Esophagus (tissue), 2 donors: Measurements from ENCODE around the gene PRKN. TPM values are rescaled to one million over a fixed set of nuclear protein-coding genes. Genes with fewer than 3 reads are reported as not detected.

Source experiments
- H3K27ac ChIP-seq, 2 donors: one replicate each; pipeline ENCODE4 v1.5.1; 2013; ENCODE audit warnings: low read depth in 2 of 2, mild to moderate bottlenecking in 2 of 2, inconsistent platforms in 1 of 2, low read length in 1 of 2, moderate library complexity in 1 of 2
- H3K27me3 ChIP-seq, 2 donors: one replicate each; pipeline ENCODE4 v1.6.1; 2013; ENCODE audit warnings: low read length in 2 of 2, control low read depth in 1 of 2, mild to moderate bottlenecking in 1 of 2; ENCODE audit not compliant: insufficient read depth in 2 of 2, control insufficient read depth in 1 of 2
- H3K36me3 ChIP-seq, 2 donors: one replicate each; pipeline ENCODE4 v1.6.1; 2013; ENCODE audit warnings: low read length in 1 of 2; ENCODE audit not compliant: control insufficient read depth in 2 of 2, insufficient read depth in 2 of 2
- H3K4me1 ChIP-seq, 2 donors: one replicate each; pipeline ENCODE4 v1.6.1; 2013; ENCODE audit warnings: low read length in 1 of 2; ENCODE audit not compliant: control insufficient read depth in 2 of 2, insufficient read depth in 2 of 2
- H3K4me3 ChIP-seq, 2 donors: one replicate each; pipeline ENCODE4 v1.5.1; 2013; ENCODE audit warnings: low read length in 2 of 2, mild to moderate bottlenecking in 2 of 2, low read depth in 1 of 2, moderate library complexity in 1 of 2
- H3K9me3 ChIP-seq, 2 donors: one replicate each; pipeline ENCODE4 v1.6.1; 2013; ENCODE audit warnings: mild to moderate bottlenecking in 2 of 2, low read depth in 1 of 2, low read length in 1 of 2, moderate library complexity in 1 of 2; ENCODE audit not compliant: control insufficient read depth in 2 of 2, insufficient read depth in 1 of 2
- WGBS, 2 donors: extraction: QIAGEN DNeasy Blood & Tissue Kit; methylation state at CpG; one replicate each; pipeline ENCODE4 v1.1.7; 2013; 5-methylcytosine and 5-hydroxymethylcytosine counted together
- polyA plus RNA-seq, 2 donors: library from polyadenylated mRNA; stranded (reverse); fragments of 200-250 nt; gene quantifications; one replicate each; pipeline ENCODE4 v1.2.3, GENCODE V29; 2013
- donor health status: healthy with polysubstance abuse.
- donor health status: Bipolar disorder and iron deficiency.

PRKN gene
- polyA plus RNA-seq, 2 donors: 0.28 to 0.45 TPM

DNA sequence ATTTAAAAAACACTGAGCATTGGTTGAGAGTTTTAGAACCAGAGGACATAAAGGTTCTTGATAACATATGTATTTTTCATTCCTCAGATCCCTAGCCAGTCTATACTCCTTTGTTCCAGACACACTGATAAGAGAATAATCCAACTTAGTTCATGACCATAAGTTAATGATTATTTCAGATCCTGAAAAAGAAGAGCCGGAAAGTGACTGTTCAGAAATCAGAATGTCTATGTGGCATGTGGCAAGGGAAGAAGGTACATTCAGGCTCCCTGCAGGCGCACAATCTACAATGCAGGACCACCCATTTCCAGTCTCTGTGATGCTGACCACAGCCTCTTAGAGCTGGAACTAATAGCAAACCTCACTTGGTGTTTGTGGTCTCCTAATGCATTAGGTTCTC lies 787.0 kb downstream of the PRKN start:
- H3K4me1 ChIP-seq: no peaks in the 10 kb centered on the region
- no peaks in the 10 kb centered on the region for H3K27me3 ChIP-seq
- no peaks in the 10 kb centered on the region for H3K36me3 ChIP-seq
- H3K9me3 ChIP-seq: no peaks in the 10 kb centered on the region
- no peak overlapping the region for H3K4me3 ChIP-seq
- WGBS, 2 donors: 88 to 98% methylated on average over 2 of the region's 2 CpGs
- H3K27ac ChIP-seq: no peak overlapping the region

DNA sequence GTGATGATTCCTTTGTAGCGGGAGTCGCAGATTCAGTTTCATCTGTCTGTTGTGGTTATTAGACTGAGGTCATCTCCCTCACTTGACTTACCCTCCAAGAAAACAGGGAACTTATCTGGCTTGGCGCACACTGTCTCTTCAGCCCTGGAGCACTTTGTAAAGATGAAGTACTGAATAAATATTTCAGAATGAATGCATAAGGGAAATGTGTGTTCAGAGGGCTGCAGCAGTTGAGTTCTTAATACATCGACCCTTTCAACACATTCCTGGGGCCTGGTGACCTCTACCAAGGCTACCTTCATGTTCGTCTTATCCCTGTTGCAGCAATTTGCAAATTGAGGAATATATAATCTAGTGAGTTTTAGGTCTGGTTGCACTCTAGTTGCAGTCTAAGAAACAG lies 801.2 kb downstream of the PRKN start:
- Histone ChIP-seq H3K9me3 (no peaks in the 10 kb centered on the region), H3K27ac (no peak overlapping the region), H3K27me3 (no peaks in the 10 kb centered on the region), H3K4me1 (peaks cover 0 to 3% of the 10 kb centered on the region in 2 donors), H3K4me3 (no peak overlapping the region), H3K36me3 (no peaks in the 10 kb centered on the region)
- WGBS, 2 donors: 89 to 93% methylated on average over 5 of the region's 5 CpGs

DNA sequence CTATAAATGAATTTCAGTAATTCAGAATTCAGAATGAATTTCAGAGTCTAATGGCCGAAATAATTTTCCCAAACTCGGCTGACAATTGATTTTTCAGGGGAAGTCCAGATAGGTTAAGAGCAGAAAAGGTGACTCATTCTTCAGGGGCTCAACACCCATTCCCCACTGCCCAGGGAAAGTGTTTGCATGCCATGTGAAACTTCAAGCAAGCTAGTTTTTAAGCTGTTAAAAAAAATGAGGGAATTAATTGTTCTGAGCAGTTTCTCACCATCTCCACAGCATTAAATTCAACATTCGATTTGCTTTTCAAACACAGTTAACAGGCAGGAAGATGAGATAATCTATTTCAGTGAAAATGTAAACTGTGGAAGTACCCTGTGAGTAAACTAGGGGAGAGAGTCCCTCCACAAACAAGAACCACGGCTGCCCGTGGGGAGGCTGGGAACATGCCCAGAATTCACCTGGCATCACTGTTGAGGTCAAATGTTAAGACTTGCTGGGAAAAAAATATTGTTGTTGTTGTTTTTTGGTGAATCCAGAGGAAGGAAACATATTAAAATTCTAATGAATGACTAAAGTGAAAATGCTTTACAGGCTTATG lies 803.0 kb downstream of the PRKN start:
- Histone ChIP-seq H3K4me3 (no peak overlapping the region), H3K4me1 (peaks cover 0 to 3% of the 10 kb centered on the region in 2 donors), H3K27ac (no peak overlapping the region), H3K27me3 (no peaks in the 10 kb centered on the region), H3K9me3 (no peaks in the 10 kb centered on the region), H3K36me3 (no peaks in the 10 kb centered on the region)
- 44 to 45% methylated on average over 5 of the region's 5 CpGs for WGBS, 2 donors

DNA sequence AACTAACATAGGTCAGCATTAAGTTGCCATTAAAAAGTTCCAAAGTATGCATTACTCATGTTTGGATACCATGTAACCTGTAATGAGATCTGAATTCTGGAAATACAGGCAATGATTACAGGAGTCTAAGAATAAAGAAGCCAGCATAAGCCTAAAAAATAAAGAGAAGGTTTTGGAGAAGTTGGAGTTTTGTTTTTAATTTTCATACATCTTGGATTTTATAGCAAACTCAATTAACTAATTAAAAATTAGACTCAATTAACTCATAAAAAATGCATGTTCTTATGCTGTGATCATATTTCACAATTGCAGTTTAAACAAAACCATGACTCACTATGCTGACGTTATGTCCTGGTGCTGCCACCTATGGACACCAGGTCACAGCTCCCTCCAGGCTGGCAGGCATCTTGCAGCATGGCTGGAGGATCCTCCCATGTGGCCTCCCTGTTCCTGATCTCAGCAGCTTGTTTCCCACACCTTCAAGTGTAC lies 804.9 kb downstream of the PRKN start:
- Histone ChIP-seq H3K9me3 (no peaks in the 10 kb centered on the region), H3K4me3 (no peak overlapping the region), H3K4me1 (peaks cover 0 to 3% of the 10 kb centered on the region in 2 donors), H3K36me3 (no peaks in the 10 kb centered on the region), H3K27me3 (no peaks in the 10 kb centered on the region), H3K27ac (no peak overlapping the region)
- 1 to 16% methylated on average over 1 of the region's 1 CpG for WGBS, 2 donors

DNA sequence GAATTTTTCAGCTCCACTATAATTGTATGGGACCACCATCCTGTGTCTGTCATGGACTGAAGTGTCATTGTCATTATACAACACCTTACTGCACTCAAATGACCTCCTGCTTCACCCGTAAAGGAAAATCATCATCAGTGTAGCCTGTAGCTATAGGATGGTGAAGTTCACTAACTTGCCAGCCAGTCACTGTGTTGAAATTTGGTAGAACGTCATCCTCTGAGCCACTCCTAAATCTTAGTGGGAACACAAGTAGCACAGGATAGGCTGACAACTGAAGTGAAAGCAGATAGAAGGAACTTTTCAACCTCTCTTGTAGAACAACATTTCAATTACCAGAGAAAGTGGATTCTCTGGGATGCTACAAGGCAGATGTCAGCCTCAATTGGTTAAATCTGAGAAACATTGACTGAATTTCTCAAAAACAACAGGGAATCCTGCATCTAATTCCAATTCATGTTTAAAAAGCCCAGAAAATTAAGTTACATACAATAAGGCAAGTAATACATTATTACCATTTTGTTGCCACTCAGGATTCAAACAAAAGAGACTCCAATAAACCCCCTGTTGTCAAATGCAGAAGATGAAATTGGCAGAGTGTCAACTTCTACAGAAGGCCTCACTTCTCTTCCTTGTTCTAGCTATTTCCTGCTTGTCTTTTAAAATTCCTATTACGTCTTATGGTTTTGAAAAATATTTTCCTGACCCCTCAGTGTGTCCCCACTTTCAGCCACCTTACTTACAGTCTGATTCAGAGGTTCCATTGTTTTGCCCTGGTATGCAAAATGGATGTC lies 805.8 kb downstream of the PRKN start:
- Histone ChIP-seq H3K9me3 (no peaks in the 10 kb centered on the region), H3K36me3 (no peaks in the 10 kb centered on the region), H3K4me1 (peaks cover 0 to 3% of the 10 kb centered on the region in 2 donors), H3K27ac (no peak overlapping the region), H3K27me3 (no peaks in the 10 kb centered on the region), H3K4me3 (no peak overlapping the region)
- 51 to 56% methylated on average over 3 of the region's 3 CpGs for WGBS, 2 donors

DNA sequence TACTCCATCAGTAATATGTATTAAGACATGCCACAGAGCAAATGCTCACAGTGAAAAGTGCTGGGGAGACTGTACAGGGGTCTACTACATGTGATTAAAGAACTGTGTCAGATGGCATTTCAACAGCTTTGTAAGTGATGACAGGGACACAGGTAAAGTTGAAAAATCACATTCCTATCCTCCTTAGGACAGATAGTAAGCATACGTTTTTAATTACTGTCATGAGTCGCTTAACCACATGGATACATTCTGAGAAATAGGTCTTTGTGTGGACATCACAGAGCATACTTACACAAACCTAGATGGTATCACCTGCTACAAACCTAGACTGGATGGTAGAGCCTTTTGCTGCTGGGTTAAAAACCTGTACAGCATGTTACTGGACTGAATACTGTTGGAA lies 807.9 kb downstream of the PRKN start:
- Histone ChIP-seq H3K27me3 (no peaks in the 10 kb centered on the region), H3K27ac (no peak overlapping the region), H3K4me3 (no peak overlapping the region), H3K9me3 (no peaks in the 10 kb centered on the region), H3K36me3 (no peaks in the 10 kb centered on the region), H3K4me1 (peaks cover 0 to 3% of the 10 kb centered on the region in 2 donors)
- 56 to 64% methylated on average over 2 of the region's 2 CpGs for WGBS, 2 donors

DNA sequence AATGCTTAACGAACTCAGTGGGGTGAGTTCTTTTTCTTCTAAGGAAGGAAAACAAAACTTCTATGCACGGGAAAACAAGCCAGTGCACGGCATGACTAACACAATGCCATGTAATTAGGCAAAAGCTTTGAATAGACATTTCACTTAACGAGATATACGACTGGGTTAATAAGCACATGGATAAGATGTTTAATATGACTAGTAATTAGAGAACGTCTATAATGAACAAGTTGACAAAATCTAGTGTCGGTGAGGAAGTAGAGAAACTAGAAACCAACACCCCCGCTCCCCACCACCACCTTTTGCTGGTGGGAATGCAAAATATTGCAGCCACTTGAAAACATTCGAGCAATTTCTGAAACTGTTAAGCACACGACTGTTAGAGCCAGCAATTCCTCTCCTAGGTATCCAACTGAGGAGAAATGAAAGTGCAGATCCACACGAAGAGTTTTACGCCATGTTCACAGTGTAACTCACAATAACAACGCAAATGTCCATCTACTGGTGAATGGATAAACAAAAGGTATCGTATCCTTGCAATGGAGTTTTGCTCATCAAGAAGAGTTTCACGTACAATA lies 808.8 kb downstream of the PRKN start:
- no peaks in the 10 kb centered on the region for H3K9me3 ChIP-seq
- H3K27me3 ChIP-seq: no peaks in the 10 kb centered on the region
- H3K27ac ChIP-seq: no peak overlapping the region
- 79 to 84% methylated on average over 15 of the region's 15 CpGs for WGBS, 2 donors
- peaks cover 0 to 3% of the 10 kb centered on the region in 2 donors for H3K4me1 ChIP-seq
- H3K4me3 ChIP-seq: no peak overlapping the region
- no peaks in the 10 kb centered on the region for H3K36me3 ChIP-seq

DNA sequence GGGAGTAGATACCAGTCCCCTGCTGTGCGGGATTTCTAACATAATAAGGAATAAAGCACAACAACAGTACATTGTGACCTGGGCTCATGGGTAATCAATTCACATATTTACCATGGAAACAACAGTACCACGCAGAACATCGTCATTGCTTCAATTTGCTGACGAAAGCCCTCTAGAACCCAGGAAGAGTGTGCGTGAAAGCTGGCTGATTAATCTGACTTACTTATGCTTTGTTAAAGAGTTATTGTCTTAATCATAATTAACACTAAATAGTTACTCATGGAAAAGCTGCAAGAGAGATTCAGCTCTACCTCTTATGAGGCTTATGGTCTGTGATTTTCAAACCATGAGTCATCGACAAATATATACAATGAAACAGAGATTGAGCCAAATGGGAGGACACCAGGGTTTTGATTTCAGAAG lies 809.4 kb downstream of the PRKN start:
- Histone ChIP-seq H3K9me3 (no peaks in the 10 kb centered on the region), H3K27ac (no peak overlapping the region), H3K4me1 (peaks cover 0 to 3% of the 10 kb centered on the region in 2 donors), H3K27me3 (no peaks in the 10 kb centered on the region), H3K4me3 (no peak overlapping the region), H3K36me3 (no peaks in the 10 kb centered on the region)
- 65 to 69% methylated on average over 6 of the region's 6 CpGs for WGBS, 2 donors

DNA sequence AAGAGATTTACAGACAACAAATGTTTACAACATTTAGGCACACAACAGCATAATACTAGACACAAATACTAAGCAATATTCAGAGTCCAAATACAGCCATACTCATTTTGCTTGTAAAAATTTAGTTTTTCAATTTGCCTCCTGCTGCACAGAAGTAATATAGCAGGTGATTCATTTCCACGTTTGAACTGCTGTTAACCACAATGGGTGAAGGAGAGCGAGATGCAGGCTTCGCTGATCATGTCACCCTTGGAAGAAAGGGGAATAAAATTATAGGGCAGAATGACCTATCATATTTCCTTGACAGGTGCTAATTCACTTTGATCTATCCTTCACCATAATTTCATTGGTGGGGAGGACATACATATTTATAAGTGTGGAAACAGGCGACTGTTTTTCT lies 809.9 kb downstream of the PRKN start:
- 68 to 69% methylated on average over 4 of the region's 4 CpGs for WGBS, 2 donors
- H3K4me1 ChIP-seq: no peaks in the 10 kb centered on the region

More for the DNA sequence above, 809.9 kb downstream of the PRKN start:
- no peak overlapping the region for H3K4me3 ChIP-seq
- H3K36me3 ChIP-seq: no peaks in the 10 kb centered on the region
- H3K9me3 ChIP-seq: no peaks in the 10 kb centered on the region
- H3K27ac ChIP-seq: no peak overlapping the region
- H3K27me3 ChIP-seq: no peaks in the 10 kb centered on the region
